HG03196 (cell line): ENCODE measurements around the gene MGLL.
"Not testable (repeated sequence)": the region's sequence is repeated elsewhere in the genome, so short reads cannot be mapped to it uniquely, and the experiment has no call there.

Source experiments
- ATAC-seq: cut with Tn5 transposase; IDR thresholded peaks from one replicate; pipeline ENCODE4 v1.9.1; 2021; ENCODE audit not compliant: unreplicated experiment

MGLL gene

GRCh38 chr3:127692501-127693335 lies 129.6 kb downstream of the MGLL start:
- no peak for ATAC-seq

DNA sequence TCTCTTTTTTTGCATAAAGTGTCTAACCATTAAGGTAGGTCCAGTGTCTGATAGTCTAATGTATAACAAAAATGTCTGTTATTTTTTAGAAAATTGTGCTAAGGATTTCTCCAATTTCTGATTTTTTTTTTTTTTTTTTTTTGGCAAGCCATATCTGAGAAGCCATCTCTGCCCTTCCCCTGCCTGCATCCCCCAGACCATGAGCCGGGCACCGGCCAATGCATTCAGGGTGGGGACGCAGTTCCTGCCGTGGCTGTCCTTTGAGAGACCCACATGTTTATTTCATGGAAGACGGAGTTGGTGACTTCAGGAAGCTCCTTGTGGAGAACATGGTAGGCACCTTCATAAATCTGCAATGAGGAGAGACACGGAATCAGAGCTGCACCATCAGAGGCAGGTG lies 130.3 kb downstream of the MGLL start:
- no peak for ATAC-seq

GRCh38 chr3:127691489-127691888 lies 130.8 kb downstream of the MGLL start:
- no peak for ATAC-seq

GRCh38 chr3:127690823-127691452 lies 131.4 kb downstream of the MGLL start:
- no peak for ATAC-seq

DNA sequence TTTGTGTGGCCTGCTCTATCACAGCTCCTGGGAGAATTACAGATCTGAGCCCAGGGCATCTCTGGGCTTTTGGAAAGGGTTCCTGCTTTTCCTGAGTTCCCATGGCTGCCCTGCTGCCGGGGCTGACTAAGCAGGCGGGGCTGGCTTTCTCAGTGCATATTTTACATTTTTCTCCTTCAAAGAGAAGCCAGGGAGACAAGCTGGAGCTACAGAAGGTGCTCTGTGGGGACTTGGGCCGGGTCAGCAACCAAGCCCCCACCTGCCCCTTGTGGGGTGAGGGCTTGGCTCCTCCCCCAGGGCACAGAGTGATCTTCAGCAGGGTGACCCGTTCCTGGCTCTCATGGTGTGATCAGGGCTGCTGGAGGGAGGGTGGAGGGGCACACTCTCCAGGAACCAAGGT lies 132.2 kb downstream of the MGLL start:
- ATAC-seq = no peak

DNA sequence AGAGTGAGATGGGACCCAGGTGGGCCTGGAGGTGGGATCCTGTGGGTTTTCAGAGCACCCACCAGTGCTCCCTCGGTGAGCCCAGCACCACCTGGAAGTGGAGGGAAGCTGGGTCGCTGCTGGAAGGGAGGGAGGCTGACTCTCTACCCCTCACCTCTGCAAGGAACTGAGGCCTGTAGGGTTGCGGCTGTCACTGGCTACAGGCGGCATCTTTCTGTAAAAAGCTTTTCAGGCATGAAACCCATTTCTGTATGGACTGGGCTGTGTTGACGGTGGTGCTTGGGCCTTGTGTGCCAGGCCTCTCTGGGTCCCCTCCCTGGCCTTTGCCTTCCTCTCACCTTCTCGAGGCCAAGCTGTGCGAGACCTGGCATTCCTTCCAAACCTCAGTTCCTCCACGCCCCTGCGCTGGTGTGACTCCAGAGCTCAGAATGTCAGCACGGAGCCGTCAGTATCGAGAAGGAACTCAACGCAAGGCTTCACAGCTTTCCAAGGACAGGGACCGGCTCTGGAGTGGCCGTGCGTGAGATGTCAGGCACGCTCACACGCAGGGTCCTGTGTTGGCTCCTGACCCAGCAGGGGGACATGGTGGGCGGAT lies 133.0 kb downstream of the MGLL start:
- no peak for ATAC-seq

GRCh38 chr3:127688416-127689265 lies 133.7 kb downstream of the MGLL start:
- no peak for ATAC-seq

GRCh38 chr3:127688022-127688415 lies 134.3 kb downstream of the MGLL start:
- ATAC-seq = no peak

DNA sequence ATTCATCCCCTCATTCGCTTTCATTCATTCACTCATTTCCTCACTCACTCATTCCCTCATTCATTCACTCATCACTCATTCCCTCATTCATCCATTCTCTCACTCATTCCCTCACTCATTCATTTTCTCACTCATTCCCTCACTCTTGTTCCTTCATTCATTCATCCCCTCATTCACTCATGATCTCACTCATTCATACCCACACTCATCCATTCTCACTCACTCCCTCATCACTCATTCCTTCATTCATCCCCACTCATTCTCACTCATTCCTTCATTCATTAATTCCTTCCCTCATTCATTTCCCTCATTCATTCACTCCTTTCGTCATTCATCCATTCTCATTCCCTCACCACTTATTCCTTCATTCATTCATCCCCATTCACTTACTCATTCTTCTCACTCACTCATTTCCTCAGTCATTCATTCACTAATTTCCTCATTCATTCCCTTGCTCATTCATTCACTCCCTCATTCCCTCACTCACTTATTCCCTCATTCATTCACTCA lies 135.0 kb downstream of the MGLL start:
- ATAC-seq = no peak

DNA sequence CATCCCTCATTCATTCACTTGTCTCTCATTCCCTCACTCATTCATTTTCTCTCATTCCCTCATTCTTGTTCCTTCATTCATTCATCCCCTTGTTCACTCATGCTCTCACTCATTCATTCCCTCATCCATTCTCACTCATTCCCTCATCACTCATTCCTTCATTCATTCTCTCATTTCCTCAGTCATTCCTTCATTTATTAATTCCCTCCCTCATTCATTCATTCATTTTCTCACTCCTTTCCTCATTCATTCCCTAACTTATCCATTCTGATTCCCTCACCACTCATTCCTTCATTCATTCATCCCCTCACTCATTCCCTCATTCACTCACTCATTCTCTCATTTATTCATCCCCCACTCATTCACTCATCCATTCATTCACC lies 135.8 kb downstream of the MGLL start:
- ATAC-seq = no peak

DNA sequence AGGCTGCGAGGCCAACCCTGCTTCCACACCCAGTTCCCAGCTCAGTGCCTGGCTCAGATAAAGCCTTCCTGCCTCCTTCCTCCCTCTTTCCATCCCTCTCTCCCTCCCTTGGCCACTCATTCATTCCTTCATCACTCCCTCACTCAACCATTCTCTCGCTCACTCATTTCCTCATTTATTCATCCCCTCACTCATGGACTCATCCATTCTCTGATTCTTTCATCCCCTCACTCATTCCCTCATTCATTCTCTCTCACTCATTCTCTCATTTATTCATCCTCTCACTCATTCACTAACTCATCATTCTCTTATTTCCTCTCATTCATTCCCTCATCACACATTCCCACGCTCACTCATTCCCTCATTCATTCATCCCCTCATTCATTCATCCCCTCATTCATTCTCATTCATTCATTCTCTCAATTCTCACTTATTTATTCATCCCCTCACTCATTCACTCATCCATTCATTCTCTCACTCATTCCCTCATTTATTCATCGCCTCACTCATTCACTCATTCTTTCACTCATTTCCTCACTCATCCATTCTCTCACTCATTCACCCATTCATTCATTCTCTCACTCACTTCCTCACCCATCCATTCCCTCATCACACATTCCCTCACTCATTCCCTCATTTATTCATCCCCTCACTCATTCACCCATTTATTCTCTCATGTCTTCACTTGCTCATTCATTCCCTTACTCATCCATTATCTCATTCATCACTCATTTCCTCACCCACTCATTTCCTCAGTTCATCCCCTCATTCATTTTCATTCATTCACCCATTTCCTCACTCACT lies 136.4 kb downstream of the MGLL start:
- no peak for ATAC-seq

DNA sequence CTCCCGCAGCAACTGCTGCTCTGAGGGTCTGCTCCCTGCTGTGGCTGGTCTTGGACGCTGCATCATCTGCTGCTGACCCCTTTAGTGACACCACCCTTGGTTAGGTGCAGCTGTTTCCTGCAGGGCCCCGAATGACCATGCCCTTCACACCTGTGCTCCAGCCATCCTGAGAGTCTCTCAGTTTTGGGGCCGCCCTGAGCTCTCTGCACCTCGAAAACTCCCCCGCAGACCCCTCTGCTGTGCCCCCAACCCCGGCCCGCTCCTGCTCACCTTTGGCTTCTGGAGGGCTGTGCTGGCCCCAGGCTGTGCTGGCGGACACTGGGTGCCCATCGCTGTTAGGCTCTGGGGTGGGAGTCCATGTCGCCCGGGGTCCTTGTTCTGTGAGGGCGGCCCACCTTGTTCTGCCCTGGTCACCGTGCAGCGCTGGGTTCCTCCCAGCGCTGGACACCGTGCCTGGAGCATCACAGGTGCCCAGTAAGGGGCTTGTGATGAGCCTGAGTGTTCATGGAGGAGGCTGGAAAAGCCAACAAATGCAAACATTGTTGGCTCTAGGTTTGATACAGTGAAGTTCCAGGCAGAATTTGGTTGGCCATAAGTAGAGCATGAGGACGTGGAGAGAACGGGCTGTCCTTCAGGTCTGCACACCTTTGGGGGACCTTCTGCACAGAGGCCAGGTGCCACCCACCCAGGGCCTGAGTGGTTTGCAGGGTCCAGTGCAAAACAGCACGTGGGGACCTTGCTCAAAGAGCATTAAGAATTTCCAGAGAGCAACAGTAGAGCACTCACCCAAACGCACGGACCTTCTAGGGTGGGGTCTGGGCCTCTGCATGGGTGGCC lies 137.2 kb downstream of the MGLL start:
- ATAC-seq = no peak

GRCh38 chr3:127682561-127682960 lies 139.8 kb downstream of the MGLL start:
- no peak for ATAC-seq

- not testable (repeated sequence) for ATAC-seq
Measured at GRCh38 chr3:127682175-127682554, 140.2 kb downstream of the MGLL start.

DNA sequence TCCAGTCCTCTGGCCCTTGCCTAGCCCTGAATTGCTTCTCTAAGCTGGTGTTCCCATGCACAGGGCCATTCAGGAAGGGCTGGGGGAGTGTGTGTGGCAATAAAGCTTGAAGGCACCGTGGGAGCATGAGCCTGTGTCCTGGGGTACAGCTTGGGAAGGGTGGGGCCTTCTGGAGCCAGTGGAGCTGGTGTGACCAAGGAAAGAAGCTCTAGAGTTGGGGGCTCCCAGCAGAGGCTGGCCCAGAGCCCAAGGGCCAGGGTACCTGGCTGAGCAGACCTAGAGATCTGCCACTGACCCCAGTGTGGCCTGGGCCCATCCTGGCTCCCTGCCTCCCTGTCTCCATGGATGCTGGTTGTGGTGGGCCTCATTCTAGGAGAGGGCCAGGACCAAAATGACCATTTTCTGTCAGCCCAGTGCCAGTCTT lies 141.5 kb downstream of the MGLL start:
- ATAC-seq = no peak

GRCh38 chr3:127680146-127680661 lies 142.1 kb downstream of the MGLL start:
- no peak for ATAC-seq

DNA sequence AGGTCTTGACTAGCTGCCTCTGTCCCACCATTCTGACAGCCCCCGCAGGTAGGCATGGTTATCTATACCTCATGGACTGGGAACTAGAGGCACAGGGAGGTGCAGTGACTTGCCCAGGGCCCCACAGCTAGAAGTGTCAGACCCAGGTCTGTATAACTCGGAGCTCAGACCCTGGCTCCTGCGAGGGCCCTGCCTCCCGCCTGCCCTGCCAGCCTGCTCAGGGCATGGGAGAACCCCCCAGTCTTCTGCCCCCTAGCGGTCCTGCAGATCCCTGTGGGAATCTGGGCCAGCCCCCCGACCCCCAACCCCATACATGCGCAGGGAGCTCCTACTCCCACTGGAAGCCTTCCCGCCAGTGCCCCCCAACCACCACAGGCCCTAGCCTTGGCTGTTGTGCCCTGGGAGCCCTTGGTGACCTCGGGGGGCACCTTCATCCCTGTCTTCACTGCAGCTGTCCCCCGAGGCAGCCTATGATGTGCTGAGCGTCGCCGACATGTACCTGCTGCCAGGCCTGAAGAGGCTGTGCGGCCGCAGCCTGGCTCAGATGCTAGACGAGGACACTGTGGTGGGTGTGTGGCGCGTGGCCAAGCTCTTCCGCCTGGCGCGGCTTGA lies 142.7 kb downstream of the MGLL start:
- ATAC-seq = no peak

DNA sequence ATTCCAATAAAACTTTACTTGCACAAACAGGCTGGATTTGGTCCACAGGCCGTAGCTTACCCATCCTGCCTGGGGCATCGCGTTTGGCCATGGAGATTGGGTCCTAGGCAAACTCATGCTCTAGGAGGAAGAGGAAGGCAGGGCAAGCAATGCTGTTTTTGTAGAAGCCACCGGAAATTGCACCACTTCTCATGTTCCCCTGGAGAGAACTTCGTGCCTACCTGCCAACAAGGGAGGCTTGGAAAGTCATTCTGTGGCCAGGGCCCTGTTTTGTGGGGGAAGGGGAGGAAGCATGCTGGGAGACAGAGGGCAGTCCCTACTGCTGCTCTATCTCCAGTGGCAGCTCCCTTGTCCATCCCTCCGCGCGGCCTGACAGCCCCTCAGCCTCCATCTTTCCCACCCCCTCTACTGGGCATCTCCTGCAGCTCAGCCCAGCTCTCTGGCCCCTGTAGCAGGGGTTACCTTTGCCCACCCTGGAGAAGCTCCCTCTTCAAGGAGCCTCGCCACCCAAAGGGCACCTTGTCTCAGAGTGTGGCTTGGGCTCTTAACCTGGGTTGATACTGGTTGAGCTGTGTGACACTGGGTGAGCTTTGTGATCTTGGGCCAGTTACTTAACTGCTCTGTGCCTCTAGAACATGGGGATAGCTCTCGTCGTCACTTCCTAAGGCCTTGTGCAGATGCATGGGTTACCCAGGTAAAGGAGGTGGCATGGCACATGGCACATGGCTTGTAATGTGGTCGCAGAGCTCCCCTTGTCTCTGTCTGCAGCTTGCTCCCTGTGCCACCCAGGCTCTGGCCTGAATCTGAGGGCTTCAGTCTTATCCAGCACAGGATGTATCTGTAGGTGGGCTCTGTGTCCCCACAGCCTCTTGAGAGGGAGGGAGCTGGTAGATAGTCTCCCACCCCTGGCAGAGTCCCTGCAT lies 143.4 kb downstream of the MGLL start:
- ATAC-seq = no peak
